PC-9 (cell line): Measurements from ENCODE around the gene DMPK.
"Not testable (repeated sequence)": the region's sequence is repeated elsewhere in the genome, so short reads cannot be mapped to it uniquely, and the experiment has no call there.

Experiments
- CTCF ChIP-seq: fragments of 200-600 bp; sonication (generic); conservative IDR thresholded peaks from 2 replicates; pipeline ENCODE4 v1.6.1; 2017; ENCODE audit warnings: mixed run types, antibody characterized with exemption, mild to moderate bottlenecking, moderate library complexity
- EZH2 ChIP-seq: fragments of 200-600 bp; sonication (generic); IDR thresholded peaks from 2 replicates; pipeline ENCODE4 v1.8.0; 2017; ENCODE audit warnings: antibody characterized with exemption, low read depth

GRCh38 chr19:45720065-45720464, 62.2 kb downstream of the DMPK start:
- not testable (repeated sequence) for TF ChIP-seq CTCF, EZH2
